ENCODE results near the gene CEMIP2.
"Not testable (repeated sequence)": the region's sequence is repeated elsewhere in the genome, so short reads cannot be mapped to it uniquely, and the experiment has no call there.

The CEMIP2 gene

GRCh38 chr9:71710201-71710600, 58.1 kb downstream of the CEMIP2 start:
- DNase-seq (ENCODE audit: low spot score) = no peak

- DNase-seq (ENCODE audit: low spot score) = no peak
These were observed 58.9 kb downstream of the CEMIP2 start for GRCh38 chr9:71709384-71709783.

DNA sequence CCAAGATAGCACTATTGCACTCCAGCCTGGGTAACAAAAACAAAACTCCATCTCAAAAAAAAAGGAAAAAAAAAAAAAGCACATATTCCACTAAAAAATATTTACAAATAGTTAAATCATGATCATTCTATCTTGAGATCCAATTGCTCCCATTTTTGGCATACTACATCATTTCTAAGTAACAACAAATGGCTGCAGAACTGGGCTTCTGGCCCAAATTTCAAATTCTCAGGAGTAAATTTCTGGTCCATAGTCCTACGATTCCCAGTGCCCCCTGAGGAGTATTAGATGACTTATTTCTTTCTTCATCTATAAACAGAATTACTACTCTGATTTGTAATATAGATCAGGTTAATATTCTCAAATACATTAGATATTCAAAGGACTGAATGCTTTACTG, 62.1 kb downstream of the CEMIP2 start:
- no peak for DNase-seq (ENCODE audit: low spot score)

DNA sequence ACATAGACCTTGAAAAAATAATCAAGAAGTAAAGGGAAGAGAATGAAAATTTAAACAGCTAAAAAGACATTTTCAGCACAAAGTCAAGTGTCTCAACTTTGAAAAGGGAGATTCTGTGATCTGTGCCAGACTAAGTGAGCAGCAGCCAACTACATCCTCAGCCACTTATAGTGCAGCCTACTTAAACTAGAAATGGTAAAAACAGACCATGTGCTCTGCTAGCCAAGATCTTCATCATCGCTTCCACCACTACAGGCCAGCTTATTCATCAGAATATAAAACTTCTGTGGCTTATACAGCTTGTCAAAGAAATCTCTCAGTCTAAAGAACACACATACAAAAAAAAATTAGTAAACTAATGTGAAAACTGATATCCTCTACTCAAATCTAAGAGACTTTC, 63.5 kb downstream of the CEMIP2 start:
- DNase-seq (ENCODE audit: low spot score) = no peak

DNA sequence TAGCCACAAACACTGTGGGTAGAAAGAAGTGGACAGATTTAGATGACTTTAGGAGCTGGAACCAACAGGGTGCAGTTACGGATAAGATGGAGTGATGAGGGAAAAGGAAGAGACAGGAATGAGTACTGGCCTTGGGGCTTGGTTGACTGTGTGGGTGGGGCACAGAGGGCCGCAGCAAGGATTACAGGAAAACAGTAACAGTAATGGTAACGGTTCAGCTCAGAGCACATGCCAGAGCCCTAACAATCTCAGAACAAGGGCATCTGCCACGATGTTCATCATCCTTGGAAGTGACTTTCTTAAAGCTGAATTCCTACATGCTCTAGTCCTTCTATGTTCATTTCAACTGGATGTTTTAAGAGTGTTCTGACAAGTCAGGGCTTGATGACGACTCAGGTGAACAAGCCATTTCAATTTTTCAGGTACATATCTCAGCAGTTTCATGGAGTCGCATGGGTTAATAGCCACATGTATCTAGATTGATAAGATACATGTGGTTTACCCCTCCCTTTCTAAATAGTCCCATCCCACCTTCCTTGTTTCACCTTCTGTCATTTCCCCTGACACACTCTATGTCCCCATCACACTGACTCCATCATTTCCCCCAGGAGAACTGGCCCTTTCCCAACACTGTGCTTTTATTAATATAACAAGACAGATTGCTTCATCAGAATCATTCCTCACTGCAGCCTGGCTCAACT, 65.0 kb downstream of the CEMIP2 start:
- DNase-seq (ENCODE audit: low spot score) = no peak

DNA sequence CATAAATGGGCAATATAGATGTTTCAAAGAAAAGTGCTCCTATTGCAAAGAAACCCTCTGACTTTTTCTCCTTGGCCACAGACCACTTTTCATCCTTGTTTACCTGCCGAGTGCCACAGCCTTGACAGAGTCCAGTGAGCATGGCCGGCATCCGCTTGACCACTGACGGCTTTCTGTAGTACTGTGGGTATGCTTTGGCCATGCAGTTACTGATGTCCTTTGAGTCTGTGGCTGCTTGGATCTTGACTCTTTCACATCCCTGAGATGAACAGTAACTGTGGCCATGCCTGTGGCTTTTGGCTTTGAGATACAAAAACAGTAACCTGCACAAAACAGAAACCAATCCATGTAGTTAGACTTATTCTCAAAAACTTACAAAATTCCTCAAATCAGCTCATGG, 70.4 kb downstream of the CEMIP2 start:
- no peak for DNase-seq (ENCODE audit: low spot score)

GRCh38 chr9:71694332-71694731, 74.0 kb downstream of the CEMIP2 start:
- no peak for DNase-seq (ENCODE audit: low spot score)

GRCh38 chr9:71693607-71694006, 74.7 kb downstream of the CEMIP2 start:
- no peak for DNase-seq (ENCODE audit: low spot score)

- no peak for DNase-seq (ENCODE audit: low spot score)
These were observed 76.0 kb downstream of the CEMIP2 start for GRCh38 chr9:71692337-71692736.

GRCh38 chr9:71691576-71691975, 76.7 kb downstream of the CEMIP2 start:
- not testable (repeated sequence) for DNase-seq (ENCODE audit: low spot score)

DNA sequence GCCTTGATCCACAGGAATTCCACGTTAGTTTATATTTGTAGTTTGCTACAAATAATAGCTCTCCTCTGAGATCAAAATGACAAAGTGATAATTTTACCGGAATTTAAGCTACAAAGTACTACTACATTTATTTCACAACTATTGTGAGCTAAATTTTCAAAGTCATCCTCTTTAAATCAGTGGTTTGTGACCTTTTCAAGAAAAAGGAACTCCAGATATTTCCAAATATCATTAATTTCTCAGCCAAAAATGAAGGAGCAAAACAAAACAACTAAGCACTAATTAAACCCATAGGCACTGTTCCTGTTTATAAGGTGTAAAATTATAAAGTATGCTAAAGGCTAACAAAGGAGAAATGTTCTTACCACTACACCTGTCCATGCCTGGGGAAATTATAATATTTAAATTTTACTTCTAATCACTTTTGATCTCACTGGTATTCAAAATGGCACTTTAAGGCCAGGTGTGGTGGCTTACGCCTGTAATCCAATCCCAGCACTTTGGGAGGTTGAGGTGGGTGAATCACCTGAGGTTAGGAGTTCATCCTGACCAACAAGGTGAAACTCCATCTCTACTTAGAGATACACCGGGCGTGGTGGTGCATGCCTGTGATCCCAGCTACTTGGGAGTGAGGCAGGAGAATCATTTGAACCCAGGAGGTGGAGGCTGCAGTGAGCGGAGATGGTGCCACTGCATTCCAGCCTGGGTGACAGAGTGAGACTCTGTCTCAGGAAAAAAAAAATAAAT, 77.5 kb downstream of the CEMIP2 start:
- no peak for DNase-seq (ENCODE audit: low spot score)

DNA sequence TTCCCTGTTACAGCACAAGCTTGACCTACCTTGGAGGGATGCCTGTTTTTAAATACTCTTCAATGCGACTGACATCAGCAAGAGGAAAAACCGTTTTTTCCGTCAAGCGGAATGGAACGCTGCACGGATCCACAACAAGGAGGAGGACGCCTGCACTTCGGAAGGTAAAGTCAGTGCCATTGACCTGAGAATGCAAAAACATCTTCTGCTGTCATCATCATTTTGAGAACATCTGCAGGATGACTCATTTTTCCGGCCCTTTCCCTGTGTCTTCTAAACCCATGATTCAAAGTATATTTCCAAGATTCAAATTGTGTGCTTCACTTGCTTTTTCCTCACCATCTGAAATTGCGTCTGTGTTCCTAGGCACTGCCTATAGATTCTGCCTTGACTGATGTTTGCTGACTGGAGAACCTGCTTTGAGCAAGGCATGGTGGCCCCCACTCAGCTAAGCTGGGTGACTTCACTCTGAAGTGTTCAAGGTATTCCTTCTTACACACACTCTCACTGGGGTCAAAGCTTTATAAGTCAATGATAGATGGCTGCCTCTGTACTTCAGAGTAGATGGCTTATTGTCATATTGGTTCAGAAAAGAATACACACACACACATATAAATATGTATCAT, 78.1 kb downstream of the CEMIP2 start:
- no peak for DNase-seq (ENCODE audit: low spot score)

GRCh38 chr9:71687676-71688075, 80.6 kb downstream of the CEMIP2 start:
- no peak for DNase-seq (ENCODE audit: low spot score)

DNA sequence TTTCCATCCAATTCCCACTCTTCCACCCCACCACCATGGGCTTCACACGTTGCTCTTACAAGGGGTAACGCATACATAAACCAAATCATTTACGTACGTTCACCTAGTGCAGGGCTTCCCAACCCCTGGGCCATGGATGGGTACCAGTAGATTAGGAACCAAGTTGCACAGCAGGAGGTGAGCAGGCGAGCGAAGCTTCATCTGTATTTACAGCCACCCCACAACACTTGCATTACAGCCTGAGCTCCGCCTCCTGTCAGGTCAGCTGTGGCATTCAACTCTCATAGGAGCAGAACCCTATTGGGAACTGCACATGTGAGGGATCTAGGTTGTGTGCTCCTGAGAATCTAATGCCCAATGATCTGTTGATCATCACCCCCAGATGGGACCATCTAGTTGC, 82.3 kb downstream of the CEMIP2 start:
- no peak for DNase-seq (ENCODE audit: low spot score)

- DNase-seq (ENCODE audit: low spot score) = no peak
These were observed 82.9 kb downstream of the CEMIP2 start for GRCh38 chr9:71685394-71685793.

DNA sequence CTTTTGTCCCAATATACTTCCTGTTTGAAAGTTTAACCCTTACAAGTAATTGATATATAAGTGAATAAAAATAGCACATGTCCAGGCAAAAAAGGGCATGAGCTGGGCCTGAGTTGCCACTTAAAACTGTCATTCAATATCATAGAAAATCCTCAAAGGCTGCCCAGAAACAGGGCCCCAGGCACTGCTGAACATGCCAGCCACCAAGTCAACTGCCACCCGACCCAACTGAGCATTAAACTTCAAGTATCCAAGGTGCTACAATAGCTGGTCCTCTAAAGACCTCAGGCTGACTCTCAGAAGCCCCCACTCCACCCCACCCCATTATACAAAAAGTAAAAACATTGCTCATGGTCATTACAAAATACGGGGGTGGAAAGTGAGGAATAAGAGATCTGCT, 83.7 kb downstream of the CEMIP2 start:
- no peak for DNase-seq (ENCODE audit: low spot score)

- DNase-seq (ENCODE audit: low spot score) = peak; percentile 19
These were observed 84.6 kb downstream of the CEMIP2 start for GRCh38 chr9:71683598-71684235.

DNA sequence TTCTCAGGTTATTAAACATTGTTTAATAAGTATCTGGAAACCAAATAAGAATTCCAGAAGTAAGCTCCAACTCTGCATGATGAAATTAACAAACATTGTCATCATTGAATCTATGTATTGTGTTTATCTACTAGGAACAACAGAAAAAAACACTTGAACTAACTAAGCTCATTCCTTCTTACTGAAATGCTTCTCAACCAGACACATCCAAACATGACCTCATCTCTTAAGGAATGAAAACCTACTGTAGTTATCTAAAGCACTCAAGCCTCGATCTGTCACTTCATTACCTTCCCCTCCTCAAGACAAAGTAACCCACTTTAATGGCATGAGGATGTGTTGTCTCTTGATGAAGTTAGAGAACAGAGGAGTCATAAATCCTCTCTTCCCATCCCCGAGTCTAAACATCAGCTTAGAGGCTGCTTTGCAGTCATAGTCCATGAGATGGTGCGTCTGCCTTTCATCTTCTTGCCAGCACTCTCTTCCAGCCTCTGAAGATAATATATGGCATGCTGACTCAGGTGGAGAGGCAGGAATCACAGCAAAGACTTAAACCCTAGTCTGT, 86.5 kb downstream of the CEMIP2 start:
- peak; percentile 74 for DNase-seq (ENCODE audit: low spot score)

DNA sequence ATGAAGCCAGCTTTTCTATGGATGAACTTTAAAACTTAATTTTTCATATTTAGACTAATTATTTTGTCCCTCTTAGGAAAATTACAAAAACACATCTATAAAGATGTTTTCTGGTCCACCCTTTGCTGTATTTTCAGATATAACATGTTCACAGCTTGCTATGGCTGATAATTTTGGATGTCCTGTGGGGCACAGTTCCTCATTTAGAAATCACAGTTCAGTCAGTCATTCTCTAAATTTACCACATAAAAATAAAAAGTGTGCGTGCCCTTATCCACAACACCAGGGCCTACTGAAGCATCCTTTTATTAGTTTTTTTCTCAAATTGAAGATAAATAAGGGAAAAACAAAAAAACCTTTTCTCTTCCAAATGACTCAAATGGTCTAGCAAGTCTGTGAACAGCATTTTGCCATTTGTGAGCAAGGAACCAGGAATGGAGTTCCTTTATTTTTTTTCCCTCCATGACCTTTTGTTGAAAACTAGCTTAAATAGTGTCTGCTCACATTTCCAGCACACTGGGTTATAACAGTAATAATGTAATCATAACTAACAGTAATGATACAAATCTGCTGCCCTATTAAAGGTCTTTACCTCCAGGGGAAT, 87.1 kb downstream of the CEMIP2 start:
- DNase-seq (ENCODE audit: low spot score) = no peak

DNA sequence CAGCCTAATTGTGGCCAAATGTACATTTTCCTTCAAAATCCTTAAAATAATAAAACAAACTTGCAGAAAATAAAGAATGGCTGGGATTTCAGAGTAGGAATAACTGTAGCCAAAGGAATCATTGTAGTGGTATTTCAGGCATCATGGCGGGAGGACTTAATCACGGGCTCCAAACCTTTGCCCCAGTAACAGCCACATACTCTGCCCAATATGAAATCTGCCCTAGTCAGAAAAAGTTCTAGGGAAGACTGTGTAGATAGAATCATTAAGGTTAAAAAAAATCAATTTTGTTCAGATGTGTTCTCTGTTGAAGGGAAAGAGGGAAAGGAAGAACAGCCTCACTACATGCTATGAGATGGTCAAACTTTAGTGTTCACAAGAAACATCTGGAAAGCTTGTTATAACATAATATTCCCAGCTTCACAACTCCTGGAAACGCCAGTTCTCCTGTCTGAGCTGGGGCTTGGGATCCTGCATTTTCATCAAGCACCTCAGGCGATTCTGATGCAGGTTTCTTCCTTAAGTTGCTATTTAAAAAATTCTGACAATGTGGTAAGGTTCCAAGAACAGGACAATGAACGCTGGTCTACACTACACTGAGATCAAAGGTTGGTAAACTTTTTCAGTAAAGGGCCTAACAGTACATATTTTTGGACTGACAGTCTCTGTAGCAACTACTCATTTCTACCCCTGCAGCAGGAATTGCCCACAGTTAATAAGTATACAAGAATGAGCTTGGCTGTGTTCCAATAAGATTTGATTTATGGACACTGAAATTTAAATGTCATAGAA, 87.9 kb downstream of the CEMIP2 start:
- DNase-seq (ENCODE audit: low spot score) = no peak

- DNase-seq (ENCODE audit: low spot score) = no peak
These were observed 89.3 kb downstream of the CEMIP2 start for GRCh38 chr9:71678999-71679398.

Data from SK-N-DZ (cell line).